WTC11 (cell line): Measurements from ENCODE around the gene FSTL4. TPM values are rescaled to one million over a fixed set of nuclear protein-coding genes. Genes with fewer than 3 reads are reported as not detected.

Experiments used
- ATAC-seq: fragments of 200-7000 bp; cut with Tn5 transposase; 2 replicates; pipeline ENCODE4 v1.10.0; 2021; ENCODE audit warnings: mild to moderate bottlenecking, moderate library complexity
- CTCF ChIA-PET: fragments of 300-600 bp; sonication (Branson Sonifier 250); formaldehyde crosslinking; loops from one replicate; lab custom pipeline; 2021; ENCODE audit warnings: antibody characterized with exemption; lab: Charles Lee
- POLR2A ChIA-PET: fragments of 350-600 bp; sonication (Branson Sonifier 250); formaldehyde crosslinking; loops from one replicate; lab custom pipeline; 2021; ENCODE audit warnings: antibody characterized with exemption; lab: Charles Lee
- DNase-seq: peaks from one replicate; pipeline ENCODE4 v3.0.0; 2021; ENCODE audit warnings: low spot score
- H3K27ac Mint-ChIP-seq: 2 replicates; pipeline ENCODE4 v1.8.0; 2021; ENCODE audit warnings: mixed read lengths
- H3K27me3 Mint-ChIP-seq: 2 replicates; pipeline ENCODE4 v1.8.0; 2021; ENCODE audit warnings: low read depth, mild to moderate bottlenecking, moderate library complexity, mixed read lengths
- H3K36me3 Mint-ChIP-seq: 2 replicates; pipeline ENCODE4 v1.8.0; 2021; ENCODE audit warnings: mixed read lengths
- H3K4me1 Mint-ChIP-seq: 2 replicates; pipeline ENCODE4 v1.8.0; 2022; ENCODE audit warnings: mixed read lengths
- H3K4me3 Mint-ChIP-seq: 2 replicates; pipeline ENCODE4 v1.8.0; 2021; ENCODE audit warnings: mild to moderate bottlenecking, moderate library complexity, mixed read lengths
- H3K9me3 Mint-ChIP-seq: 2 replicates; pipeline ENCODE4 v1.8.0; 2021; ENCODE audit warnings: mixed read lengths
- AFF4 ChIP-seq: sonication (generic); formaldehyde crosslinking; IDR thresholded peaks from 2 replicates; pipeline ENCODE4 v1.8.1; 2023; ENCODE audit warnings: mild to moderate bottlenecking, missing genetic modification reagents, borderline replicate concordance
- ATF6 ChIP-seq: sonication (generic); formaldehyde crosslinking; IDR thresholded peaks from 2 replicates; pipeline ENCODE4 v1.8.1; 2023; ENCODE audit warnings: mild to moderate bottlenecking, missing genetic modification reagents
- ERG ChIP-seq: fragments of 250-450 bp; sonication (Bioruptor Pico); IDR thresholded peaks from 2 replicates; pipeline ENCODE4 v1.8.0; 2021; ENCODE audit warnings: mild to moderate bottlenecking
- FOXJ3 ChIP-seq: sonication (generic); formaldehyde crosslinking; IDR thresholded peaks from 2 replicates; pipeline ENCODE4 v1.9.0; 2021; ENCODE audit warnings: missing genetic modification reagents, mild to moderate bottlenecking, borderline replicate concordance
- FOXK1 ChIP-seq: sonication (generic); formaldehyde crosslinking; IDR thresholded peaks from 2 replicates; pipeline ENCODE4 v1.8.0; 2022; ENCODE audit warnings: mild to moderate bottlenecking, moderate library complexity, missing genetic modification reagents
- GABPB1 ChIP-seq: sonication (generic); formaldehyde crosslinking; IDR thresholded peaks from 2 replicates; pipeline ENCODE4 v1.8.1; 2023; ENCODE audit warnings: mild to moderate bottlenecking, missing genetic modification reagents
- GRHL2 ChIP-seq: fragments of 250-450 bp; sonication (Bioruptor Pico); IDR thresholded peaks from 2 replicates; pipeline ENCODE4 v1.8.0; 2022; ENCODE audit warnings: mild to moderate bottlenecking, moderate library complexity; ENCODE audit not compliant: insufficient replicate concordance, severe bottlenecking
- JUN ChIP-seq: sonication (generic); formaldehyde crosslinking; IDR thresholded peaks from 2 replicates; pipeline ENCODE4 v1.8.0; 2023; ENCODE audit warnings: mild to moderate bottlenecking, missing genetic modification reagents
- MXD4 ChIP-seq: fragments of 250-450 bp; sonication (Bioruptor Pico); IDR thresholded peaks from 2 replicates; pipeline ENCODE4 v1.8.0; 2021; ENCODE audit warnings: mild to moderate bottlenecking, moderate library complexity, borderline replicate concordance
- MYBL2 ChIP-seq: sonication (generic); formaldehyde crosslinking; IDR thresholded peaks from 2 replicates; pipeline ENCODE4 v1.8.1; 2023; ENCODE audit warnings: mild to moderate bottlenecking, moderate library complexity, missing genetic modification reagents
- NFATC4 ChIP-seq: fragments of 250-450 bp; sonication (Bioruptor Pico); IDR thresholded peaks from 2 replicates; pipeline ENCODE4 v1.9.0; 2021; ENCODE audit warnings: mild to moderate bottlenecking
- NR2C2 ChIP-seq: sonication (generic); formaldehyde crosslinking; IDR thresholded peaks from 2 replicates; pipeline ENCODE4 v1.8.0; 2022; ENCODE audit warnings: mild to moderate bottlenecking, missing genetic modification reagents
- SP1 ChIP-seq: sonication (generic); formaldehyde crosslinking; conservative IDR thresholded peaks from 2 replicates; pipeline ENCODE4 v1.8.1; 2022; ENCODE audit warnings: missing genetic modification reagents
- TCF7 ChIP-seq: sonication (generic); formaldehyde crosslinking; IDR thresholded peaks from 2 replicates; pipeline ENCODE4 v1.8.0; 2022; ENCODE audit warnings: mild to moderate bottlenecking, low read depth, missing genetic modification reagents, moderate library complexity
- ZNF232 ChIP-seq: sonication (generic); formaldehyde crosslinking; IDR thresholded peaks from 2 replicates; pipeline ENCODE4 v1.8.0; 2022; ENCODE audit warnings: mild to moderate bottlenecking, missing genetic modification reagents
- ZNF281 ChIP-seq: sonication (generic); formaldehyde crosslinking; IDR thresholded peaks from 2 replicates; pipeline ENCODE4 v1.8.0; 2023; ENCODE audit warnings: mild to moderate bottlenecking, missing genetic modification reagents
- ZNF671 ChIP-seq: fragments of 250-450 bp; sonication (Bioruptor Pico); IDR thresholded peaks from 2 replicates; pipeline ENCODE4 v1.8.0; 2021; ENCODE audit warnings: mild to moderate bottlenecking
- total RNA-seq: library from RNA; stranded (reverse); gene quantifications from 3 replicates; pipeline ENCODE4 v1.2.3, GENCODE V29; 2021
- TF ChIP-seq, protein P1 (sequence below): sonication (generic); formaldehyde crosslinking; IDR thresholded peaks from 2 replicates; pipeline ENCODE4 v1.8.0; 2022; ENCODE audit warnings: mild to moderate bottlenecking, missing genetic modification reagents

FSTL4 gene
- total RNA-seq, 1 experiment from 2014 or later, result 6.1 TPM

DNA sequence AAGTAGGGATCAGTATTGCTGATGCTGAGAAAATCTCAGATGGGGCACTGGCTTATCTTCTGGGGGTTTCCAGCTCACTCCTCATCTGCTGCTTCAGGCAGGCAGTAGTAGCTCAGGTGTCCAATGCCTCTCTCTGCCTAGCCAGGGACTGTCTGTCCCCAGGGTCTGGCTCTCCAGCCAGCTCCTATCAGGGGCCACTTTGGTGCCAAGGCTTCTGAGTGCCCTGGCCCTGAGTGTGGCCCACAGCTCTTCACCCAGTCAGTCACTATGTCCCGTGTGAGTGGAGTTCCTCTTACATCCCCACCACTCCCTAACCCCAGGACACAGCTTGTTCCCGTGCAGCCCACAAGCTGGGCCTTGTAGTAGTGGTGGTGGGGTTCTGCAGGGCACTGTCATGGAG, 309.0 kb downstream of the FSTL4 start:
- peaks cover 11% of the 10 kb centered on the region for H3K4me1 Mint-ChIP-seq
- H3K36me3 Mint-ChIP-seq, result no peaks in the 10 kb centered on the region
- no peaks in the 10 kb centered on the region for H3K9me3 Mint-ChIP-seq
- no peaks in the 10 kb centered on the region; the same call in 1 of the 2 replicates for H3K27me3 Mint-ChIP-seq
- no peak overlapping the region for H3K4me3 Mint-ChIP-seq
- ATAC-seq, result no peak
- DNase-seq, result no peak
- POLR2A ChIA-PET, result no interaction called here
- no peak for TF ChIP-seq TCF7 (CRISPR knock-in tag)
- TF ChIP-seq, all 79 proteins: peak for 0
- CTCF ChIA-PET, result interaction anchor here (1.1 to 2.7 kb wide), 4 partner anchors 13 to 118 kb away, joined by 3 to 12 read pairs (median 6); no protein-coding TSS in a partner anchor
- no peak overlapping the region for H3K27ac Mint-ChIP-seq

DNA sequence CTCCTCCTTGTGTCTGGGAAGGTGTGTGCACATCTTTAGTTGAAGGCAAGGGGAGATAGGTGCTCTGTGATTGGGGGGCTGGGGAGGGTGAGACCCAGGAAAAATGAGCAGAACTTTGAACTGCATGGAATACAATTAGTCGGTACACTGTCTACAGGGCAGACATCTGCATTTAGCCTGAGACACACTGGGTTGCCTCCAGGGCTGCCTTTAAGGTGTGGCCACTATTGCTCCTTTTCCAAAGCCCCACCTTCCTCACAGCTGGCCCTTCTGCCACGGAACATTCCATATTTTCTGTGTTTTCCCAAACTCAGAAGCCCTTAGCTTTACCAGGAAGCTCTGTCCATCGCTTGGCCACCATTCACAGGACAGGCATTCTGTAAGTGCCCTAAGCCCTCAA, 312.6 kb downstream of the FSTL4 start:
- Mint-ChIP-seq H3K27ac (no peak overlapping the region), H3K9me3 (no peaks in the 10 kb centered on the region), H3K27me3 (no peaks in the 10 kb centered on the region), H3K4me1 (peaks cover 11% of the 10 kb centered on the region), H3K36me3 (no peaks in the 10 kb centered on the region), H3K4me3 (no peak overlapping the region)
- TF ChIP-seq ATF6 (CRISPR knock-in tag), result no peak
- DNase-seq, result no peak
- ATAC-seq, result no peak
- CTCF ChIA-PET, result interaction anchor here (1.2 kb wide), 1 partner anchor 52 kb away, joined by 6 read pairs; no protein-coding TSS in a partner anchor
- POLR2A ChIA-PET, result no interaction called here

- CTCF ChIA-PET, result interaction anchor here (1.2 kb wide), 1 partner anchor 51 kb away, joined by 6 read pairs; no protein-coding TSS in a partner anchor
- no peaks in the 10 kb centered on the region for H3K36me3 Mint-ChIP-seq
- no peaks in the 10 kb centered on the region for H3K9me3 Mint-ChIP-seq
- H3K4me3 Mint-ChIP-seq, result no peak overlapping the region
- no peaks in the 10 kb centered on the region for H3K27me3 Mint-ChIP-seq
- no peak for DNase-seq
- TF ChIP-seq FOXJ3 (CRISPR knock-in tag) (no peak), AFF4 (CRISPR knock-in tag) (no peak), NR2C2 (no peak), ZNF281 (CRISPR knock-in tag) (no peak), MYBL2 (no peak), JUN (CRISPR knock-in tag) (no peak), ZNF232 (no peak), GRHL2 (no peak), ERG (no peak), MXD4 (CRISPR knock-in tag) (no peak), GABPB1 (no peak), FOXK1 (CRISPR knock-in tag) (no peak), NFATC4 (CRISPR knock-in tag) (no peak), SP1 (CRISPR knock-in tag) (no peak), ZNF671 (CRISPR knock-in tag) (no peak)
- TF ChIP-seq, protein P1, sequence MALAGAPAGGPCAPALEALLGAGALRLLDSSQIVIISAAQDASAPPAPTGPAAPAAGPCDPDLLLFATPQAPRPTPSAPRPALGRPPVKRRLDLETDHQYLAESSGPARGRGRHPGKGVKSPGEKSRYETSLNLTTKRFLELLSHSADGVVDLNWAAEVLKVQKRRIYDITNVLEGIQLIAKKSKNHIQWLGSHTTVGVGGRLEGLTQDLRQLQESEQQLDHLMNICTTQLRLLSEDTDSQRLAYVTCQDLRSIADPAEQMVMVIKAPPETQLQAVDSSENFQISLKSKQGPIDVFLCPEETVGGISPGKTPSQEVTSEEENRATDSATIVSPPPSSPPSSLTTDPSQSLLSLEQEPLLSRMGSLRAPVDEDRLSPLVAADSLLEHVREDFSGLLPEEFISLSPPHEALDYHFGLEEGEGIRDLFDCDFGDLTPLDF, result no peak
- TF ChIP-seq, all 79 proteins: peak for 0
- H3K27ac Mint-ChIP-seq, result no peak overlapping the region
- POLR2A ChIA-PET, result no interaction called here
- H3K4me1 Mint-ChIP-seq, result peaks cover 4% of the 10 kb centered on the region; the same call in 1 of the 2 replicates
- no peak for ATAC-seq
These were observed 313.3 kb downstream of the FSTL4 start for GRCh38 chr5:133299021-133299420.
